Measurements from ENCODE around the gene TIMM8B.

TIMM8B gene, protein sequence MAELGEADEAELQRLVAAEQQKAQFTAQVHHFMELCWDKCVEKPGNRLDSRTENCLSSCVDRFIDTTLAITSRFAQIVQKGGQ

DNA sequence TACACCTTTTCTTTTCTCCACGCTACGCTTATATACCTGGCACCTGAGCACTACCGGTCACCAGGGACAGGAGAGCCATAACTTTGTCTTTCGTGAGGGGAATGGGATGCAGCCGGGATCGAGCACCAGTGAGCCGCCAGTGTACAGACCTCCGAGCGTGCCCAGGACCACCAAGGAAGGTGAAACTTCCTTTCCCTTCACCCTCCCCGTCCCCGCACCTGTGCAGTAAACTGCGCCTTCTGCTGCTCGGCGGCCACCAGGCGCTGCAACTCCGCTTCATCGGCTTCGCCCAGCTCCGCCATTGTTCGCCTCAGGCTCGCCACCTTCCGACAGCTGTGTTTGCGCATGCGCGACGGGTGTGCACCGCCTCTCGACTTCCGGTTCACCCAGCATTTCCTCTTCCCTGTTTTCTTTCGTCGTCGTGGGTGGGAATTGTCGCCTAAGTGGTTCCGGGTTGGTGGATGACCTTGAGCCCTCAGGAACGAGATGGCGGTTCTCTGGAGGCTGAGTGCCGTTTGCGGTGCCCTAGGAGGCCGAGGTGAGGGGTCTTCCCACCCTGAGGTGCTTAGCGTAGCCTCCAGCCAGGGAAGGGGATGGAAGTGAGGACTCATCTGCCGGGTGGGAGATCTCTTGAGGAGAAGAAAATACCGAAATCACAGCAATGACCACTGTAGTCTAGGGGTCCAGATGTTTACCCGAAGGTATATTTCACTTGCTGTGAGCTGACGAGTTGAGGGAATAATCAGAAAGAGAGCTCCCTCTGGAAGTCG, at the start of gene TIMM8B, which contains the start of gene SDHD:
Gene TIMM8B (minus strand): TSS at position 335 of the 770 bp plus-strand sequence. CDS start 33 bp downstream, at position 302.
Gene SDHD (plus strand): TSS at position 452 of the 770 bp plus-strand sequence. CDS start 35 bp downstream, at position 487.
- Mint-ChIP-seq H3K4me1 (peaks cover 63% of the 10 kb centered on the region), H3K27me3 (no peaks in the 10 kb centered on the region), H3K4me3 (peak within 1 kb of the TSS; percentile 100), H3K36me3 (peaks cover 48% of the 10 kb centered on the region), H3K27ac (peak within 1 kb of the TSS; percentile 100), H3K9me3 (no peaks in the 10 kb centered on the region)

DNA sequence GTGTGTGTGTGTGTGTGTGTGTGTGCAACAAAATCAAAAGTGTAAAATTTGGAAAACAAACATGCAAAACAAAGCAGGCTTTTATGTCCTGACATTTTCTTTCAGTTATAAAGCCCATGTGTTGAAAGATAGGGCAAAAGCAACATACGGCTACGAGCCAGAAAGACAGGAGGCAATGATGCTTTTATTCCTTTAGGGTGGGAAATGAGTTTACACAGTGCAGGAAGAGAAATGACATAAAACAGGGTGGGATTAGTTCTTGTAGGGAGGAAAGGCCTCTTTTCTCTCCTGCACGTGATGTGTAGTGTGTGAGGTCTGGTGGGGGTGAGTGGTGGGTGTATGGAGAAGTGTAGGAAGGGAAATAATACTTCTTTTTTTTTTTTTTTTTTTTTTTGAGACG, 47.9 kb upstream of the TIMM8B start:
- H3K27ac Mint-ChIP-seq, result no peak overlapping the region
- peaks cover 5% of the 10 kb centered on the region for H3K36me3 Mint-ChIP-seq
- no peak overlapping the region for H3K4me3 Mint-ChIP-seq
- no peaks in the 10 kb centered on the region for H3K27me3 Mint-ChIP-seq
- no peaks in the 10 kb centered on the region for H3K9me3 Mint-ChIP-seq
- H3K4me1 Mint-ChIP-seq, result no peaks in the 10 kb centered on the region

DNA sequence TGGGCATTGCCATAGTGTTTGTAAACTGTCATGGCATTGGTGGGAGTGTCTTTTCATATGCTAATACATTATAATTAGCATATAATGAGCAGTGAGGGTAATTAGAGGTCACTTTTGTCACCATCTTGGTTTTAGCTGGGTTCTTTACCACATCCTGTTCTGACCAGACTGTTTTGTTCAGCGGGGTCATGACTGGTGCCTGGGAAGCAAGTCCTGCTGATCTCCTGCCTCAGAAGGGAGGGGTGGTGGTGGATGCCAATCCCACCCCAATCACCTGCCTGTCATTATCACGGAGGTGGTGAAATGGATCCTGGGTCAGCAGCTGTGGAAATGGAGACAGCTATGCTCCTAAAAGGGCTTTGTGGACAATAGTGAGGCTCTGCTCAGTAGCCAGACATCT, 46.2 kb upstream of the TIMM8B start:
- H3K27me3 Mint-ChIP-seq, result no peaks in the 10 kb centered on the region
- H3K4me3 Mint-ChIP-seq, result no peak overlapping the region
- H3K9me3 Mint-ChIP-seq, result no peaks in the 10 kb centered on the region
- no peaks in the 10 kb centered on the region for H3K4me1 Mint-ChIP-seq
- H3K36me3 Mint-ChIP-seq, result peaks cover 5% of the 10 kb centered on the region
- H3K27ac Mint-ChIP-seq, result no peak overlapping the region

DNA sequence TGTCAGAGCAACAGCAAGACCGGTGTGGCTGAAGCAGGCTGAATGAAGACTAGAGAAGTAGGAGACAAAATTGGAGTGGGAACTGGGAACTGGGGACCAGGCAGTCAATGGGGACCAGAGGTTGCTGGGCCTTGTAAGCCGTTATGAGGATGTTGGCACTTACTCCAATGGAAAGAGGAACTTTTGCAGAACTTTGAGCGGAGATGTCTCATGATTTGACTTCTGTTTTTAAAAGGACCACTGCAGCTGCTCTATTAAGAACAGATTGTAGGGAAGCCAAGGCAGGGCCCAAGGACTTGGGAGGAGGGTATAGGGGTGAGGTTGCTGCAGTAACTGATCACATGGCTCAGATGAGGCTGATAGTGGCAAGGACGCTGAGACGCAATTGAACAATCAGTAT, 43.1 kb upstream of the TIMM8B start:
- no peak overlapping the region for H3K4me3 Mint-ChIP-seq
- no peaks in the 10 kb centered on the region for H3K27me3 Mint-ChIP-seq
- no peaks in the 10 kb centered on the region for H3K36me3 Mint-ChIP-seq
- H3K4me1 Mint-ChIP-seq, result no peaks in the 10 kb centered on the region
- no peaks in the 10 kb centered on the region for H3K9me3 Mint-ChIP-seq
- no peak overlapping the region for H3K27ac Mint-ChIP-seq

DNA sequence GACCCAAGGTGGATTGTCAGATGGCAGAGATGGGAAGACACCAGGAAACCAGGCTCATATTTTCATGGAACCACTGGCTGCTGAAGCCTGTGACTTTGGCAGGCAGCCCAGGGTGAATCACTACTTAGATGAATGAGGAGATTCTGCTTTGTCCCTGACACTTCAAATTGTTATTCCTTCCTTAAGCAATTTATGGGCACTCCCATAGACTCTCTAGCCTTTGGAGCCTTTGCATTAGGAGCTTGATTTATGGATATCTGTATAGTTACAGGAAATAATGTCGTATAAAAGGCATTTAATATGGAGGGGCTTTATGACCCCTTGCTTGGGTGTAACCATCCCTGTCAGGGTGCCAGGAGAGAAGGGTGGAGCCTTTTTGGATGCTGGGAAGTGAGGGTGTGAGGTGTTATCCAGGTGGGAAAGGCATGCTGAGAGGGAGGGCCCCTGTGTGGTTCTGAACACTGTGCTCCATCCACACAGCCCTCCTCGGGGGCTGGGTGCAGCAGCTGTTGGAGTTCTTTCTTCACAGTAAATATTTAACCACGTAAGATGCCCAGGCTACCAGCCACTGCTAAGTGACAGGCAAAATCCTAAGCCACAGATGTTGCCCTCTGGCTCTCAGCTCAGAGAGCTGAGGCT, 42.0 kb upstream of the TIMM8B start:
- no peaks in the 10 kb centered on the region for H3K4me1 Mint-ChIP-seq
- no peaks in the 10 kb centered on the region for H3K9me3 Mint-ChIP-seq
- H3K4me3 Mint-ChIP-seq, result no peak overlapping the region
- H3K27me3 Mint-ChIP-seq, result no peaks in the 10 kb centered on the region
- H3K27ac Mint-ChIP-seq, result no peak overlapping the region
- H3K36me3 Mint-ChIP-seq, result no peaks in the 10 kb centered on the region

DNA sequence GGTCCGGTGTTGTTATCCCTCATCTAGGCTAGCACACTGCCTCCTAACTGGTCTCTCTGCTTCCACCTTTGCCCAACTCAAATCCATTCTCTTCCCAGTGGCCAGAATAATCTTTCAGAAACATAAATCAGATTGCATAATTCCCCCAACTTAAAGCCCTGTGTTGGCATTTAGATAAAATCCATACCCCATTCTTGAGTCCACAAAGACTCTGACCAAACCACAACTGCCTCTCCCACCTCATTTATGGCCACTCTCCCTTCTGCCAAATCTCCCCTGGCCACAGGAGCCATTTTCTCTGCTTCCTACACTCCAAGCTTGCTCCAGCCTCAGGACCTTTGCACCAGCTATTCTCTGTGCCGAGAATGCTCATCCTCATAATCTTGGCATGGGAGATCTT, 40.5 kb upstream of the TIMM8B start:
- Mint-ChIP-seq H3K36me3 (no peaks in the 10 kb centered on the region), H3K27ac (no peak overlapping the region), H3K27me3 (no peaks in the 10 kb centered on the region), H3K9me3 (no peaks in the 10 kb centered on the region), H3K4me3 (no peak overlapping the region), H3K4me1 (no peaks in the 10 kb centered on the region)

DNA sequence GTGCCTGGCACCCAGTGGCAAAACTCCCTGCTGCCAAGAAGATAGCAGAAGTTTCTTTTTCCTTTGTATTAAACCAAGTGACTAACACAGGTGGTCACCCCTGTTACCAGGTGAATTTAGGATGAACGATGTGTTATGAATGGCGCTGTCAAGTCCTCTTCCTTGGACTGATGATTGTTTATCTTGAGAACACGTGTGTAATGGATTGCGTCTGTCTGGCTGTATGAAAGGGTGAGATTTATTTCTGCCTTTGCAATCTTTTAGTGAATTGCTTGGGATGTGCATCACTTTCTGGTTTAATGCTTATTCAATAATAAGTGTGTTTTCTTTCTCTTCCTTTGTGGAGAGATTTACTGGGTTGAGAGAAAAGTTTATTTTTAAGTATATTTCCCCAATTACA, 36.6 kb upstream of the TIMM8B start:
- Mint-ChIP-seq H3K27me3 (no peaks in the 10 kb centered on the region), H3K9me3 (no peaks in the 10 kb centered on the region), H3K27ac (no peak overlapping the region), H3K4me1 (no peaks in the 10 kb centered on the region), H3K4me3 (no peak overlapping the region), H3K36me3 (peaks cover 5% of the 10 kb centered on the region)

DNA sequence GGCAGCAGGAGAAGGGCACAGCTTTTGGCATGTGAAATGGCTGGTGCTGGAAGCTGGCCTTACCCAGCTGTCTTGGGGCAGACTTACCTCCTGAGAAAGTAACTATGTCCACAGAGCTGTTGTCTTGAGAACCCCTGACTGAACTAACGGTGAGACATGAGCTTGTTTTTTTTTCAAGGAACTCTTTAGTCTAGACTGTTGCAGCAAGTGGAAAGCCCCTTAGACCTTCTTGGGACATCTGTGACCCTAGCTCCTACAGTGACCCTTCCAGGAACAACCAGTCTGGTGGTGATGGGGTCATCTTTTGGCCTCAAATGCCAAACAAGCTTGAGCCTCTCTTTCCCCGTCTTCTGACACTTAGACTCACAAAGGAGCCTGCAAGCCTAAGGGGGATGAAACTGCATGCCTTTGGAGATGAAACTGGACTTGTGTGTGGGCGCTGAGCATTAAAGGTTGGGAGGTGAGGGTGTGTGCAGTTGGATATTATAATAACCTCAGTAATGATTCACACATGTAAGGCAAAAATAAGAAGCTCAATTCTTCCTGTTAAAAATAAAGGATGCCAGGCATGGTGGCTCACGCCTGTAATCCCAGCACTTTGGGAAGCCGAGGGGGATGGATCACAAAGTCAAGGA, 35.5 kb upstream of the TIMM8B start:
- Mint-ChIP-seq H3K9me3 (no peaks in the 10 kb centered on the region), H3K4me3 (no peak overlapping the region), H3K4me1 (no peaks in the 10 kb centered on the region), H3K27ac (no peak overlapping the region), H3K27me3 (no peaks in the 10 kb centered on the region), H3K36me3 (peaks cover 5% of the 10 kb centered on the region)

DNA sequence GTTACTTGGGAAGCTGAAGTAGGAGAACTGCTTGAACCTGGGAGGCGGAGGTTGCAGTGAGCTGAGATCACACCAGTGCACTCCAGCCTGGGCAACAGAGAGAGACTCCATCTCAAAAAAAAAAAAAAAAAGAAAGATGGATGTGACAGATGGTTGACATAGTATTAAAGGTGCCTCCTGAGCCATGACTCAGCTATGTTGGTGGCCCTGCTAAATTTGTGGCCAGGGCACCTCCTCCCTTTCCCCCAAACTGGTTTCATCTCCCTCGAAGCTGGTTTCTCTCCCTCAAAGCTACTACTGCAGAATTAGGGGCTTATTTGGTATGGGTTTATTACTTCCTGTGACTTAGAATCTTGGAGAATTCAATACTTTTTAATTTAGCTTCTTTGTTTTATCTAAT, 31.6 kb upstream of the TIMM8B start:
- Mint-ChIP-seq H3K36me3 (peaks cover 5% of the 10 kb centered on the region), H3K4me1 (peaks cover 9% of the 10 kb centered on the region), H3K27ac (no peak overlapping the region), H3K4me3 (no peak overlapping the region), H3K9me3 (no peaks in the 10 kb centered on the region), H3K27me3 (no peaks in the 10 kb centered on the region)

DNA sequence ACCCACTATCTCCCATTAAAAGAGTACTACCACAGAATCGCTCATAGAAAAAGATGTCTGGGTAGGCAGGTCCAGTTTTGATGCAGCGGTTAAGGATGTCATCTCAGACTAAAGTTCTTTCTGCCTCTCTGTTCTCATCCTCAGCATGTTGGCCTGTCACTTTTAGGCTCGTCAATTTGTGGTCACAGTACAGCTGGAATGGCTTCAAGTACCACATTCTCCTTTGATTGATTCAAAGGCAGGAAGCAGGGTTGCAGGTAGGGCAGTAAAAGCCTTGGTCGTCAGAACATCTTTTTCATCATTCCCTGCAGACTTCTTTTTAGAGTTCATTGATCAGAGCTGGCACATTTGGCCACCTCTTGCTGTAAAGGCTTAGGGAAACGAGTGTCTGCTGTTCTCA, 28.8 kb upstream of the TIMM8B start:
- H3K4me1 Mint-ChIP-seq, result peaks cover 9% of the 10 kb centered on the region
- H3K9me3 Mint-ChIP-seq, result no peaks in the 10 kb centered on the region

DNA sequence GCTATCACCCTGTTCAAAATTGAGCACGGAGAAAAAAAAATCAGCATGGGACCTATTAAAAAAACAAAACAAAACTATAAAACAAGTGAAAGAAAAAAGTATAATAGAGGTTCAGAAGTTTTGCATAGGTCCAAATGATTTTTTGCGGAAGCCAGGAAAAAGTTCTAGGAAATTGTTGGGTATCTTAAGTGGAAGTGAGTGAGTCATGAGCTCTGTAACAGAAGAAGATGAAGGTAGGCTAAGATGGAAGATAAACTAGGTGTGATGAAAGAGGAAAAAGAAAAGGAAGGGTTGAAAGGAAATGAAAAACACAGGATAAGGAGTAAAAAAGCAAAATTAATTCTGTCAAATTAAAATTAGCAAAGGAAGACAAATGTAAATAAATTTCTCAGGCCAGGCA, 27.9 kb upstream of the TIMM8B start:
- Mint-ChIP-seq H3K9me3 (no peaks in the 10 kb centered on the region), H3K4me1 (peaks cover 9% of the 10 kb centered on the region), H3K27ac (no peak overlapping the region), H3K27me3 (no peaks in the 10 kb centered on the region), H3K4me3 (no peak overlapping the region), H3K36me3 (peaks cover 6% of the 10 kb centered on the region)

More for the DNA sequence above, 28.8 kb upstream of the TIMM8B start:
- Mint-ChIP-seq H3K36me3 (peaks cover 6% of the 10 kb centered on the region), H3K27me3 (no peaks in the 10 kb centered on the region), H3K27ac (no peak overlapping the region), H3K4me3 (no peak overlapping the region)

DNA sequence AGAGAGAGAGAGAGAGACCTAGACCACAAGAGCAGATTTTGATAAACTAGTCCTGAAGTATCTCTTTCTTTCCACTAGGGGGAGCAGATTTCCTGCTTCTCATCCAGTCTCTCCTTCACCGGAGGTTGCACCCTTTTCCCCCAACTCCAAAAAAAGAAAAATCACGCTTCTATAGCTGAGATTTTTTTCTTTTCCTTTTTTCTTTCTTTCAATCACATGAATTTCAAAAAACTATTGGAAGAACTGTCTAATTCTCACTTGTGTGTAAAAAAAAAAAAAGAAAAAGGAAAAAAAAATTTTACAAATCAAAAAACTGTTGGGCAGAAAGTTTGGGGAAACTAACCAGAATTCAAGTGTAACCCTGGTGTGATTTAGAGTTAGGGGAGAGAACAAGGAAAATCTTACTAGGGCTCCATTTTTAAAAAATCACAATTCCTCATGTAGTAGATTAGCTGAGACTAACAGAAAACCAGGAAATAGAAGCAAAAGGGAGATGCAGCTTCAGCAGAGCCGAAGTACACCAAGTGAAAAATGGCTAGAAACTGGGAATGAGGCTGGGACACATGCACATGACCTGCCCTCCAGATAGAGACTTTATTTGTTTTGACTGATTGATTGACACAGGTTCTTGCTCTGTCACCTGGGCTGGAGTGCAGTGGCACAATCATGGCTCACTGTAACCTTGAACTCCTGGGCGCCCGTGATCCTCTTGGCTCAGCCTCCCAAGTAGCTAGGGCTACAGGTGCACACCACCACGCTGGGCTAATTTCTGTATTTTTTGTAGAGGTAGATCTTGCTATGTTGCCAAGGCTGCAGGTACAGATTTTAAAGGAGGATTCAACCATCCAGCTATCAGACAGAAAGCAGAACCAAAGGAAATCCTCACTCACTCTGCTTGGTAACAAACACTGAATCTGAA, 27.2 kb upstream of the TIMM8B start:
- Mint-ChIP-seq H3K4me3 (no peak overlapping the region), H3K36me3 (peaks cover 6% of the 10 kb centered on the region)

DNA sequence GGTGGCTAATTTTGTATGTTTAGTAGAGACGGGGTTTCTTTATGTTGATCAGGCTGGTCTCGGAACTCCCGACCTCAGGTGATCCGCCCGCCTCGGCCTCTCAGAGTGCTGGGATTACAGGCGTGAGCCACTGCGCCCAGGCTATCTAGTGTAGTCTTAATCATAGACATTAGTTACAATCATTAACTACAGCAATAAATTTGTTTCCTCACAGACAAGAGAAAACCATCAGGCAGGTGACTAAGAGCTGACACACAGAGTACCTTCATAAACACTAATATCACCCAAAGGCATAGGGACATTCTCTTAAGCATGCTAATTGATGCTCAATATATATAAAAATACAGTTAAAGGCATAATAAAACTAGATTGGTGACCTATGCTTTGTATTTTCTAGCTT, 19.5 kb upstream of the TIMM8B start:
- Mint-ChIP-seq H3K4me3 (no peak overlapping the region), H3K9me3 (no peaks in the 10 kb centered on the region), H3K4me1 (no peaks in the 10 kb centered on the region), H3K36me3 (peaks cover 2% of the 10 kb centered on the region), H3K27ac (no peak overlapping the region), H3K27me3 (no peaks in the 10 kb centered on the region)

More for the DNA sequence above, 27.2 kb upstream of the TIMM8B start:
- peaks cover 9% of the 10 kb centered on the region for H3K4me1 Mint-ChIP-seq
- H3K27me3 Mint-ChIP-seq, result no peaks in the 10 kb centered on the region
- H3K9me3 Mint-ChIP-seq, result no peaks in the 10 kb centered on the region
- no peak overlapping the region for H3K27ac Mint-ChIP-seq

DNA sequence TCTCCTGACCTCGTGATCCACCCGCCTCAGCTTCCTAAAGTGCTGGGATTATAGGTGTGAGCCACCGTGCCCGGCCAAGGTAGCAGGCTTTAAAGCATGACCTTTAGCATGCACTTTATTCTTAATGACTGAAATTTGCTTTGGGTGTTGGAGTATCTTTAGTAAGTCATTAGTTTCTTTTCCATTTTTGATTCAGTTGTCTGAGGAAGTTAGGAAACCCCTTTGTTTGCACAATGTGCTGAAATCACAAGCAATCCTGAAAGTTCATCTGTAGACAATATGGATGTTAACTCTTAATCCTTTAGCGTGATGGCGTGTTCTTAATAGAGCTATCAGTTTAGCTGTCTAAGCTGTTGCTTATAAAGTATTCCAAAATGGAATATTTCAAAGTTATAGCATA, 16.9 kb upstream of the TIMM8B start:
- no peaks in the 10 kb centered on the region for H3K27me3 Mint-ChIP-seq
- H3K27ac Mint-ChIP-seq, result no peak overlapping the region
- H3K36me3 Mint-ChIP-seq, result peaks cover 2% of the 10 kb centered on the region

DNA sequence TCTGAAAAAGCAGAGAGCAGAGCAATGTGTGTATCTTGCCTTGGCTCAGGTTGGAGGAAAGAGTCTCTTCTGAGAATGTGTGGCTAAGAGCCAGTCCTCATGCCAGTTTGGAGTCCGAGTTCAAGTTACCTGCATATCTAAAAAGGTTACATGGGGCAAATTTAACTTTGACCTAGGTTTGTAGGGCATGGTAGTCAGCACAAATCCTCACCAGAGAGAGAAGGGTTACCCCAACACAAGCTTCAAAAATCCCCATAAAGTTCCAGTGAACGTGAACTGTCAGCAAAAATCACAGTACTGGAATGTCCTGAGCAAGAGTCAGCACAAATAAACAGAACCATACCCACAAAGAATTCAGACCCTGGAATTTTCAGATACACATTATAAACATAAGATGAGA, 13.9 kb upstream of the TIMM8B start:
- H3K27me3 Mint-ChIP-seq, result no peaks in the 10 kb centered on the region
- H3K9me3 Mint-ChIP-seq, result no peaks in the 10 kb centered on the region
- H3K36me3 Mint-ChIP-seq, result peaks cover 12% of the 10 kb centered on the region
- no peak overlapping the region for H3K27ac Mint-ChIP-seq
- no peaks in the 10 kb centered on the region for H3K4me1 Mint-ChIP-seq
- H3K4me3 Mint-ChIP-seq, result no peak overlapping the region

More for the DNA sequence above, 16.9 kb upstream of the TIMM8B start:
- Mint-ChIP-seq H3K9me3 (no peaks in the 10 kb centered on the region), H3K4me3 (no peak overlapping the region), H3K4me1 (no peaks in the 10 kb centered on the region)

All from activated naive CD4-positive, alpha-beta T cell treated with anti-CD3 and anti-CD28 coated beads, Interleukin-2, amount 50 U/mL, for 24 hours (primary cell).